Stimulated activated naive CD8-positive, alpha-beta T cell treated with anti-CD3 and anti-CD28 coated beads, Interleukin-15, Interleukin-2, amounts not matched to agents 100 ng/mL and 50 ng/mL, for 24 hours (primary cell): ENCODE results near the gene CLN5.

ENCODE experiments used
- H3K27ac Mint-ChIP-seq: one replicate; pipeline ENCODE4 v1.8.0; 2021; ENCODE audit warnings: mild to moderate bottlenecking, mixed read lengths
- H3K27me3 Mint-ChIP-seq: one replicate; pipeline ENCODE4 v1.8.0; 2021; ENCODE audit warnings: mixed read lengths
- H3K36me3 Mint-ChIP-seq: one replicate; pipeline ENCODE4 v1.8.0; 2021; ENCODE audit warnings: low read depth, mixed read lengths
- H3K4me1 Mint-ChIP-seq: one replicate; pipeline ENCODE4 v1.8.0; 2021; ENCODE audit warnings: low read depth, mixed read lengths
- H3K4me3 Mint-ChIP-seq: one replicate; pipeline ENCODE4 v1.8.0; 2021; ENCODE audit warnings: mild to moderate bottlenecking, mixed read lengths
- H3K9me3 Mint-ChIP-seq: one replicate; pipeline ENCODE4 v1.8.0; 2021; ENCODE audit warnings: mixed read lengths

The CLN5 gene

DNA sequence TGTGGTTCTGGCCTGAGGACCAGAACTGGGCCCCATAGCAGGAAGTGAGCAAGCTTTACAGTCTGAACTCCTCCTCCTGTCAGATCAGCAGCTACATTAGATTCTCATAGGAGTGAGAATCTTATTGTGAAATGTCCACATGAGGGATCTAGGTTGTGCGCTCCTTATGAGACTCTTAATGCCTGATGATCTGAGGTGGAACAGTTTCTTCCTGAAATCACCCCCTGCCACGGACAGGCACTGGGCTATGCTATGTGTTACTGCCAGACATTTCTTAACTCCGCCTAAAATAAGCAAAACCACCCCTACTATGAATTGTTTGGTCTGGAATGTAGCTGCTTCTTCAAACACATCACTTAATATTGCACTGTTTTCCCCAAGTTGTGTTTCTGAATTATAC is 30.5 kb downstream of the CLN5 start:
- Mint-ChIP-seq H3K36me3 (peaks cover 49% of the 10 kb centered on the region), H3K27me3 (no peaks in the 10 kb centered on the region), H3K4me3 (no peak overlapping the region), H3K27ac (peak overlapping the region; percentile 57), H3K4me1 (peaks cover 72% of the 10 kb centered on the region), H3K9me3 (no peaks in the 10 kb centered on the region)

DNA sequence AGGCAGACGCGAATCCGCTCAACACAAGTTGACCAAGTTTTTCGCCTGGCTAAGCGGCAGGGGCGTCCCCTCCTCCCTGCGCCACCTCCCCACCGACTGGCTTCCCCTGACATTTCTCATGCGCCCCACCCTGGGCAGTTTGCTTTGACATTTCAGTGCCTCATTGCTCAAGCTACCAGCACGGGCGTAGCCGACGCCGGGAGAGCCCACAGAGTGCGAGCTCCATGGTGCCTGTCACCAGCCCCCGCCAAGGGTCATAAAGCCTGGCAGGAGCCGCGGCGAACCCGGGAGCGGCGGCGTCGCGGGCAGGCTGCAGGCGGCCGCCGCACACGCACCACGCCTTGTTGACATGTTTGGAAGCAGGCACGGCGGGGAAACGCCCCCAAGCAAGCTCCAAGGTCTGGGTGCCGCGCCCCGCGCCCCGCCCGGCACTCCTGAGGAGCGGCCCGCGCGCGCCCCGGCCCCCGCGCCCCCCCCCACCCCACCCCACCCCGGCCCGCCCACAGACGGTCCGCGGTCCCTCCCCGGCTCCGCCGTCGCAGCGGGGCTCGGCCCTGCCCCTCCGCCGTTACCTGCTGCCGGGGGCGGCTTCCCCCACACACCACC is 34.5 kb downstream of the CLN5 start:
- Mint-ChIP-seq H3K27me3 (peaks cover 5% of the 10 kb centered on the region), H3K9me3 (no peaks in the 10 kb centered on the region), H3K4me1 (peaks cover 67% of the 10 kb centered on the region), H3K36me3 (peaks cover 24% of the 10 kb centered on the region), H3K4me3 (peak overlapping the region; percentile 97), H3K27ac (peak overlapping the region; percentile 93)

DNA sequence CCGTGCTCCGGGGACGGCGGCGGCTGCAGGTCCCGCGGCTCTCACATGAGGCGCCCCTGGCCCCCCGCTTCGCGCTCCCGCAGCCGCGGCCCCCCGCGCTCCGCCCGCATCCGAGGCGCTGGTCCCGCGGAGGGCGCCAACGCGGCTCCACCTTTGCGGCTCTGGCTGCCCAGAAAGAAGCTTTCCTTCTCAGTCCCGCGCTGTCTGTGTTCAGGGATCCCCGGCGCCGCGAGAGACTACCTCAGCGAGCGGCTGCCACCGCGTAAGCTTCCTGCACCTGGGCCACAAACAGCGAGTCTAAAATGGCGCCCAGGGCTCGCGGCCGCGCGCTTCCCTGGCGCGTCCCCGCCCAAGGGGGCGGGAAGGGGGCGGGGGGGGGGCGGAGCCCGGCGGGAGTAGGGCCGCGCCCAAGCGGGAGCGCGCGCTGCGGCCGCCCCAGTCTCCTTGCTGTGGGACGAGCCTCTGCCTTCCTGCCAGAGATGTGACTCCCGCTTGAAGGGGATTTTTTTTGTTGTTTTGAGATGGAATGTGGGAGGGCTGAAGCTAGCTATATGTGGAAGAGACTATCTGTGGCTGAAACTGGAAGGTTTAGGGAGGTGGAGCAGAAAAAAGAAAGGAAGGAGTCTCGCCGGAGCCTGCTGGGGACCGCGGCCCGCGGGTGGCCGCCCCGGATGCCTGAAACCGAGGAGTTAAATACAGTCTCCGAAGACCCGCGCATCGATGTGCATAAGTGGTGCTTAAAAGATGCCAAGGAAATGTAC is 35.2 kb downstream of the CLN5 start, which contains the start of gene FBXL3:
Gene FBXL3, minus strand, starts transcription at position 299 of the 761 bp plus-strand sequence. CDS start 5,299 bp downstream, outside the sequence.
- Mint-ChIP-seq H3K4me3 (peak within 1 kb of the TSS; percentile 98), H3K9me3 (no peaks in the 10 kb centered on the region), H3K27me3 (peaks cover 5% of the 10 kb centered on the region), H3K27ac (peak within 1 kb of the TSS; percentile 94), H3K4me1 (peaks cover 60% of the 10 kb centered on the region), H3K36me3 (peaks cover 24% of the 10 kb centered on the region)

DNA sequence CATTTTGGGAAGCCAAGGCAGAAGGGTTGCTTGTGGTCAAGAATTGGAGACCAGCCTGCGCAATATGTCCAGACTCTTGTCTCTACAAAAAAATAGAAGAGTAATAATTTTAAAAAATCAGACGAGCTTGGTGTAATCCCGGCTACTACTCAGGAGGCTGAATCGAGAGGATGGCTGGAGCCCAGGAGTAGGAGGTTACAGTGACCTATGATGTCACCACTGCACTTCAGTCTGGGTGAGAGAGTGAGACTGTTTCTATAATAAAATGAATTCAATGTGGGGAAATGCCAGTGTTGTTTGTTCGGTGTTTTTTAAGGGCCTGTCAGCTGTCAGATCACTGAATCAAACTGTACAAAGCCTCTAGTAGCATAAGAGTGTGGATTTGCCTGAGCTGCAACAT is 36.3 kb downstream of the CLN5 start:
- Mint-ChIP-seq H3K4me1 (peaks cover 49% of the 10 kb centered on the region), H3K9me3 (no peaks in the 10 kb centered on the region), H3K27me3 (peaks cover 5% of the 10 kb centered on the region), H3K27ac (peak overlapping the region; percentile 61), H3K36me3 (peaks cover 18% of the 10 kb centered on the region), H3K4me3 (peak overlapping the region; percentile 98)

DNA sequence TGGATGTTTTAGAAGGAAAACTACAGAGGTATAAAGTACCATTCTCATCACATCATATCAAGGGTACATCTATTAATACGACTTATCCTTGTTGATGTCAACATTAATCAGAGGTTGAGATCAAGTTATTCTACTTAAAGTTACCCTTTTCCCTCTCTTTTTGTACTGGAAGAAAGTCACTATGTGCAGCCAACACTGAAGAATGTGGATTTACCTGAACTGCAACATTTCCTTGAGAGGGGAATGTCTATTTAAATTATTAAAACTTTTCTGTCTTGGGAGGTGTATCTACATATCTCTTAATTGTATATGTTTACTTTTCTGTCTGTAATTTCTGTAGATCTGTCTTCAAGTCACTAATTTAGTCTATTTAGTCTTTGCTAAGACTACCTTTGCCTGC is 37.6 kb downstream of the CLN5 start:
- H3K27me3 Mint-ChIP-seq, result peaks cover 5% of the 10 kb centered on the region
- no peak overlapping the region for H3K4me3 Mint-ChIP-seq
- H3K36me3 Mint-ChIP-seq, result peaks cover 10% of the 10 kb centered on the region
- no peak overlapping the region for H3K27ac Mint-ChIP-seq
- H3K4me1 Mint-ChIP-seq, result peaks cover 47% of the 10 kb centered on the region
- no peaks in the 10 kb centered on the region for H3K9me3 Mint-ChIP-seq

DNA sequence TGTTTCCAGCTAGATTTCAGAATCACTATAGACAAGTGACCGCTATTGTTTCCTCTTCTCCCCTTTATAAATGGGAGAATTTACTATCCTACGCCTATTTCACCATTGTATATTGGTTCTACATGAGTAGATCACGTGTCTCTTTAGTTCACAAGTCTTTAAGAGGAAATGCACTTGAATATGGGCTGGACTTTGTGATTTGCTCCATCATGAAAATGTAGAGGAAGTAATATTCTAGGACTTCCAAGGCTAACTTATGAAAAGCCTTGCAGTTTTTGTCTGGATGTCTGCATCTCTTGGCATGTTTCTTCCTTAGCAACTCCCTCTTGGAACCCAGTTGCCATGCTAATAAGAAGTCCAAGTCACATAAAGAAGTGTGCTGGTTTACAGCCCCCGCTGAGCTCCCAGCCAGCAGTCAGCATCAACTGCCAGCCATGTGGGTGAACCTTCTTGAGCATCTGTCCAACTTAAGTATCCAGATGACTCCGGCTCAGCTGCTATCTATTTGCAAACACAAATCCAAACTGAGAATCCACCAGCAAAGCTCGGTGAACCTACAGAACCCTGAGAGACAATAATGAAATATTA is 39.9 kb downstream of the CLN5 start:
- Mint-ChIP-seq H3K27ac (no peak overlapping the region), H3K36me3 (no peaks in the 10 kb centered on the region), H3K4me3 (no peak overlapping the region), H3K27me3 (peaks cover 5% of the 10 kb centered on the region), H3K4me1 (peaks cover 30% of the 10 kb centered on the region), H3K9me3 (no peaks in the 10 kb centered on the region)

DNA sequence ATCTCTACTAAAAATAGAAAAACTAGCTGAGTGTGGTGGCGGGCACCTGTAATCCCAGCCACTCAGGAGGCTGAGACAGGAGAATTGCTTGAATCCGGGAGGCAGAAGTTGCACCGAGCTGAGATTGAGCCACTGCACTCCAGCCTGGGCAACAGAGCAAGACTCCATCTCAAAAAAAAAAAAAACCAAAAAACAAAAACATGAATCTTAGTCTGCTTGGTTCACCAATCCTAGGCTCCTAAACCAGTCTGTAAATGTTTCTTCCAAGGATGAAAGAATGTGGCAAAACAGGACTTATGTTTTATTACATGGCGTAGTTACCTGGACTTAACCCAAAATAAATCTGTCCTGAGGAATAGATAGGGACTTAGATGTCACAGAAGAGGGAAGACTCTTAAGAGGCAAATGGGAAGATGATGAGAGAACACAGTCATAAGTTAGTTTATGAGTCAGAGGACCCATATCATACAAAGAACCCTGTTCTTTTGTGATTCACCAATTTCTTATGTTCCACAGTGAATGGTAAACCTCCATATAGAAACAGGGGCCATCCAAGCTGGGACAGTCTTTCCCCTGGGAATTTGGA is 41.9 kb downstream of the CLN5 start:
- Mint-ChIP-seq H3K27ac (peak overlapping the region; percentile 23), H3K4me3 (no peak overlapping the region), H3K36me3 (no peaks in the 10 kb centered on the region), H3K27me3 (peaks cover 5% of the 10 kb centered on the region), H3K4me1 (peaks cover 12% of the 10 kb centered on the region), H3K9me3 (no peaks in the 10 kb centered on the region)

DNA sequence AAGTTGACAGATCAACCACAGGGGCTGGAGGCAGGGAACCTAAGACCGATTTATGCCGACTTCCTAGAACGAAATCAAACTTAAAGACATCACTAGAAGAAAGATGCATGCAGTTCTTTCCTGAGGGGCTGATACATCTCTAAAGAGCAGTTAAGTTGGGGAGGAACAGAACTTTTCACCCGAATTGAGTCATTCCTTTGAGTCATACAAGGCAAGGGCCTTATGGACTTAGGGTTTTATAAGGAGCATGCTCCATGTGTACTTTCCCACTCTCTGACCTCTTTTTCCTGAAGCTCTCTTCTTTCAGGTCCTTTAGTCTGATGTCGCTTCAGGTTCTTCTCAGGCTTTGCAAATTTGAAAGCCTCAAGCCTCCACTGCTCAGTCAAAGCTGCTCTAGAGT is 43.0 kb downstream of the CLN5 start:
- no peaks in the 10 kb centered on the region for H3K9me3 Mint-ChIP-seq
- H3K27ac Mint-ChIP-seq, result no peak overlapping the region
- peaks cover 11% of the 10 kb centered on the region for H3K4me1 Mint-ChIP-seq
- H3K4me3 Mint-ChIP-seq, result no peak overlapping the region
- no peaks in the 10 kb centered on the region for H3K36me3 Mint-ChIP-seq
- peaks cover 1% of the 10 kb centered on the region for H3K27me3 Mint-ChIP-seq

DNA sequence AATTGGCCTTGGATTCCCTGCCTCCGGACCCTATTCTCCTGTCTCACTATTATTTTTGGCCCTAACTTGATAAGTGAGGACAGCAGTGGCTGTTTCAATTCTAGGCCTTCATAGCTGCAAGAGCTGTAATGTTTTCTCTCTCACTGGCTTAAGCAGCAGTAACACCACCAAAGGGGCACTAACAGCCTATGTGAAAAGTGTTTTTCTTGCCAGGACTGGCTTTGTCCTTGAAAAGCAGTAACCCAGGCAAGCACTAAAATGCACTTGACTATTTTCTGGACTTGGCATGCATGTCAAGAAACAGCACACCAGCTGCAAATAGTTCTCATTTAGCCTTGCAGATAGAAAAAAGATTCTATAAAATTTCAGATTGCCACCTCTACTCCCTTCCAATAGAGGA is 44.4 kb downstream of the CLN5 start:
- H3K9me3 Mint-ChIP-seq, result no peaks in the 10 kb centered on the region
- H3K27me3 Mint-ChIP-seq, result no peaks in the 10 kb centered on the region
- H3K36me3 Mint-ChIP-seq, result no peaks in the 10 kb centered on the region
- H3K4me1 Mint-ChIP-seq, result peaks cover 11% of the 10 kb centered on the region
- H3K4me3 Mint-ChIP-seq, result no peak overlapping the region
- no peak overlapping the region for H3K27ac Mint-ChIP-seq

DNA sequence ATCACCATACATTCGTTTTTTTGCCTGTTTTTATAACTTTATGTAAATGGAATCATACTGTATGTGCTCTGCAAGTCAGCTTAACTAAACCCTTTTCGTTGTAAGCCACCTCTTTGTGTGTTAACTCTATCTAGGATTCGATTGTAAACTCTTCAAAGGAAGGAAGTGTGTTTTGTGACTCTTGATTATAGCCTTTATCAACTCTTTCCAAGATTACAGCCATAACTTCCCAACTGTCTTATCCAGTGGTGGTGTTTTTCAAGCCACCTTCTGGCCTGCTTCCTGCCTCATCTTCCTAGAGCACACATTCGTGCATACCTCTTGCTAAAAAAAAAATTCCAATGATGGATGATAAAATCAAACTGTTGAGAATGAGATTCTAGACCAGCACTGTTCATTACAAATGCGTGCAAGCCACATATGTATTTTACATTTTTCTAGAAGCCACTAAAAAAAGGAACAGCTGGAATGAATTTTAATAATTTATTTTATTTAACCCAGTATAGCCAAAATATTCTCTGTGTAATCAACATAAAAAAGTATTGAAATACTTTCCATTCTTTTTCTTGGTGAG is 47.1 kb downstream of the CLN5 start:
- Mint-ChIP-seq H3K27ac (no peak overlapping the region), H3K9me3 (no peaks in the 10 kb centered on the region), H3K4me3 (no peak overlapping the region), H3K27me3 (no peaks in the 10 kb centered on the region), H3K36me3 (peaks cover 6% of the 10 kb centered on the region), H3K4me1 (peaks cover 4% of the 10 kb centered on the region)

DNA sequence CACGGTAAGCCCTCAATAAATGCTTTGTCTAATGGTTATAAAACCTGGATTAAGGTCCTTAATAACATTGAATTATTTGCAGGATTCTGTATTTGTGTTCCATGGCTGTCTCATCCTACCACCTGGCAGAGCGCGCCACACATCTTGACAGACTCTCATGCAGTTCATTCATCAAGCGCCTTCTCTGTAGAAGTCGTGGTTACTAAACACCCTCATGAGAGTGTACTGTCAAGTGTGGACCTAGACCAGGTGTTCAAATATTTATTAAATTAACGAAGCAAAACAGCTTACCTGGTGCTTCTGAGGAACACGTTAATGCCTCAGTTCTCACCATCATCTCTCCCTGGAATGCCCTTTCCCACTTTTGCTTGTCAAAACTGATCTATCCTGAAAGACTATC is 48.2 kb downstream of the CLN5 start:
- H3K4me3 Mint-ChIP-seq, result no peak overlapping the region
- no peaks in the 10 kb centered on the region for H3K4me1 Mint-ChIP-seq
- peaks cover 13% of the 10 kb centered on the region for H3K36me3 Mint-ChIP-seq
- no peaks in the 10 kb centered on the region for H3K9me3 Mint-ChIP-seq
- H3K27me3 Mint-ChIP-seq, result no peaks in the 10 kb centered on the region
- H3K27ac Mint-ChIP-seq, result no peak overlapping the region

DNA sequence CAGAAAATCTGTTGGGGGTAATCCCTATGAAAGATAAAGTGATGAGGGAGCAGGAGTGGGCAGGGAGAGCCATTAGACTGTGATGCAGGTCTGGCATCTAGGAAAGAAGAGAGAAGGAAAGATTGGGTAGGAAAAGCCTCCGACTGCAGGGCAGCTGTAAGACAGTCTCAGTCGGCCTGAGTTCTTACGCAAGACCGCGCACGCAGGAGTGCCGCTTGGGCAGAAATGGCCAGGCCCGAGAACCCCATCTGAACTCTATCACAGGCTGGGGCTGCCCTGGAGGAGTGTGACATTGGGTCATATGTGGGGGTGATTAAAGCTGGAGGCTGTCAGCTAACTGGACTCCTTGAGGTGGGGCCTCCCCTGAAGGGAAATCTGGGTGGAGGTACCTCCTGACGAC is 49.0 kb downstream of the CLN5 start:
- Mint-ChIP-seq H3K9me3 (no peaks in the 10 kb centered on the region), H3K27me3 (no peaks in the 10 kb centered on the region), H3K27ac (no peak overlapping the region), H3K4me3 (no peak overlapping the region), H3K4me1 (no peaks in the 10 kb centered on the region), H3K36me3 (peaks cover 16% of the 10 kb centered on the region)

DNA sequence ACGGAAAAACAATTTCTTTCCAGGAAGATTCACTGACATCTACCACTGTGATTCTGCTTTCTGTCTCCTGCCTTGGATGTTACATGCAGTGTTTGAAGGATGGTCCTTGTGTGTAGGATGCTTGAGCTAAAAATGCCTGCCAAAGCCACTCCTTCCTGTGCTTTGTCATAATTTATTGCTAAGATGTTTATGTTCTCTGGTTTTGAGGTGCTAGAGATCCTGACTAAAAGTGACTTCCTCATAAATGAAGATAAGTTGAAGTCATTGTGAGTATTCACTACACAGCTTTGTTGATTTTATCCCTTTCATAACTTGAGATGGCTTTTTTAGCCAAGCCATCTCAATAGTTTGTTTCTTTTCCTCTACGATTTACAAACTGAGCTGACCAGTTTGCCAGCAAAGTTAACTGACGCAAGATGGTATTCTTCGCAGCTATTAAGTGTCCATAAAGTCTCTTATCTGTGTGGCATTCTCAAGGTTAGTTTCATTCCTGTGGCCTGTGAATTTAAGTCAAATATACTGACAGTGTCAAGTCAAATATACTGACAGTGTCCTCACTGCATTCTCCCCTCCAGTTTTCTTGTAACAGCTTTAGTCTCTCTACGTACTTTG is 50.8 kb downstream of the CLN5 start:
- H3K36me3 Mint-ChIP-seq, result peaks cover 31% of the 10 kb centered on the region
- no peaks in the 10 kb centered on the region for H3K4me1 Mint-ChIP-seq
- peak overlapping the region; percentile 17 for H3K27ac Mint-ChIP-seq
- H3K9me3 Mint-ChIP-seq, result no peaks in the 10 kb centered on the region
- H3K4me3 Mint-ChIP-seq, result no peak overlapping the region
- H3K27me3 Mint-ChIP-seq, result no peaks in the 10 kb centered on the region

DNA sequence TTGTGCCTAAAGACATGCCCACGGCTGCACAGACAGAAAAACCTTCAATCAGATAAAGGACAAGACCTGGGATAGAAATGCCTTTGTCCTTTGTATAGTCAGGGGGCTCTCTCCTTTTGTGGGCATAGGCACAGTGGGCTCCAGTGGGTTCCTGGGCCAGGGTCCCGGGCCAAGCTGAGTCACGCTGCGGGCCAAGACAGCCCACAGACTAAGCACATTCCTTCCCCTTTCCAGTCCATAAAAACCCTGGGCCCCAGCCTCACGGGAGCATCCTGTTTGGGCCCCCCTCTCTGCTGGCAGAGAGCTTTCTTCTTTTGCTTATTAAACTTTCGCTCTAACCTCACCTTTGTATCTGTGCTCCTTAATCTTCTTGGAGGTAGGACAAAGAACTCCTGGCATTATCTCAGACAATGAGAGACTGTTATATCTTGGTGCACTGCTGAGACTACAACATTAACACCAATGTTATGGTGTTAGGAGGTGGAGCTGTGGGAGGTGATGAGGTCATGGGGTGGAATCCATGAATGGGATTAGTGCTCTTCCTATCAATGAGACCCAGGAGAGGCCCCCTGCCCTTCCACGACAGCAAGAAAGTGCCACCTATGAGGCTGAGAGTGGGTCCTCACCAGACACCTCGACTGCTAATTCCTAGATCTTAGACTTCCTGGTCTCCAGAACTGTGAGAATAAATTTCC is 55.9 kb downstream of the CLN5 start:
- Mint-ChIP-seq H3K9me3 (no peaks in the 10 kb centered on the region), H3K4me3 (no peak overlapping the region), H3K4me1 (no peaks in the 10 kb centered on the region), H3K27ac (peak overlapping the region; percentile 61), H3K27me3 (no peaks in the 10 kb centered on the region), H3K36me3 (peaks cover 72% of the 10 kb centered on the region)
